Raji (cell line): ENCODE measurements around the gene ZSWIM6.

Experiments
- POLR2A ChIP-seq: IDR thresholded peaks from 2 replicates; pipeline ENCODE4 v1.6.1; 2011; ENCODE audit warnings: low read depth, low read length, control low read depth; ENCODE audit not compliant: insufficient read depth

ZSWIM6 gene

DNA sequence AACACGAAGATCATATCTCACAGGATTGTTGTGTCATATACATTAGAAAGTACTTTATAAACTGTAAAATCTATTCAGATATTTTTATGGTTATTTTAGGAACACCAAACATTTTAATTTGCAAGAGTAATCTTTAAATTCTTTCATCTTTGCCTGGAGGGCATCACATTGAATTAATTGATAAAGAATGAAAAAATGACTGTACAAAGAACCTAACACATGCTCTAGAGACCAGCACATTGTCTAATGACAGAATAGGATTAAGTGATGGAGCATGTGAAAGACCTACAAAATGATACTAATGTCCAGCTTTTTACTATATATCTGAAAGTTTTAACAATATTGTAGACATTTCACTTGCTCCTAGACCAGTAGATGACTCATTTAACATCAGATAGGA is 88.0 kb downstream of the ZSWIM6 start:
- TF ChIP-seq POLR2A: no peak

DNA sequence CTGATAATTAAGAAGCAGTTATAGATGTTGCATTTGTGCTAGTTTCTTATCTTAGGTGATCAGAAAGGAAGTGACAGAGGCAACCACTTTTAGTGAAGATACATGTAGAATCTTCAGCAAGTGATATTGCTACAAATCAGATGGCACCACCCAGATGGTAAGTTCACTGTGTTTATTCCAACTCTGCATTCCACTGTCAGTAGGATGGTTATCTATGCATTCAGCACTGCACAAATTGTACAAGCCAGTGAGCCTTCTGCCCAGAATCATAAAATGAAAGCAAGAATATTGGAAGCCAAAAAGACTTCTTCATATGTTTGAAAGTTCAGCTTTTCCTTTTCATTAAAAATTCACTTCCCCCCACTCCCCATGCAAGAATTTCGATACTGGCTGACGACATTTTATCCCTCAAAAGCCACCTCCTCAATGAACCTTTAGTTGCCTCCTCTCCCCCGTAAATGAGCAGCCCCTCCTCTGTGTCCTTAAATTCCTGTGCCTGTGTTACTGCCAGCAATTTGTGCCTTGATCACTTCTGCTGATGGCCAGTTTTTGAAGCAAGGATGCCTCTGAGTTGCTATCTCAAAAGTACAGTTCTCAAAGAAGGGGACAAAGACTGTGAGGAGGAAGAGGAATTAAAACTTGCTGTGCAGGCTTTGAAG is 91.6 kb downstream of the ZSWIM6 start:
- no peak for TF ChIP-seq POLR2A

DNA sequence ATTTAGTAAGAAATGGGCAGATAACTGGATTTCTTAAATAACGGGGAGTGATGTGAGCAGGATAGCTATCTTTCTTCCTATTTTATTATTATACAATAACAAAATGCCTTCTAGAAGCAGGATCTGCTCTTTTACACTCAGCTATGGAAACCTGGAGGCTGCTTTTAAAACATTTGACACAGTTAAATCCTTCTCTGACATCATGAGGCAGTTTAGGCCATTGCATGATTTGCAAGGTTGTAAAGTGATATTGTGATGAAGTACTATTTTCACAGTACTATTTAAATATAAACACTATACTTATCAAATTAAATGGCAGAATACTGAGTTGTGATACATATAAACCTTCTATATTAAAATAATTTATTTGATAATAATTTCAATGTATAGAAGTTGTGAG is 93.9 kb downstream of the ZSWIM6 start:
- TF ChIP-seq POLR2A: no peak

- TF ChIP-seq POLR2A: no peak
Measured at GRCh38 chr5:61429906-61430305, 97.8 kb downstream of the ZSWIM6 start.

DNA sequence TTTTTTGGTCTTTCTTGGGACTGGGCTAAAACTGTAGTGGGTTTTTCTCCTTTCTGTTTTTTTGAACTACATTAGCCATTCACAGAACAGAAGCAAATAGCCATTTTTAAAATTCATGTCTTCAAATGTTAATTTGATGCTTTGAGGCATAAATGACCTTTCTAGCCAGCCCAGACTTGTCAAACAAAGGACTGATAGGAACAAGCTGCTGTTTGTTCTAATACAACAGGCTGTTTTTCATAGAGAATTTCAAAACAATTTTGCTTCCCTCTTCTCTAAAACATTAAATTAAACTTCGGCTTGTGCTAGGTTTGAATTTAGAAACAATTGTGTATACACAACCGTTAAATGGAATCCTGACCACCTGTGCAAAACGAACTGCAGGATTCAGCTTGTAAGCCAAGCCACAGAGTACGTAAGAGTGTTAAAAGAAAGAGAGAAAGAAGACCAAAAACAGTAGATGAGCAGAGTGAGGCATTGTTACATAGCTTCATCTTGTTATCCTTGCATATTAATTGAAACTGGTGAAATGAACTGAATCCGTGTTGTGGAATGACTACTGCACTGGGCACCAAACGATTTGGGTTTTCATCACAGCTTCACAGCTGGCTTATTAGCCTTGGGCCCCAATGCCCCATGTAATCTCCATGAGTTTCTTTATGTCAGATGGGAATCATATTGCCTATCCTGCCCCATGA is 100.0 kb downstream of the ZSWIM6 start:
- no peak for TF ChIP-seq POLR2A

- TF ChIP-seq POLR2A: no peak
Measured at GRCh38 chr5:61435368-61435767, 103.3 kb downstream of the ZSWIM6 start.

DNA sequence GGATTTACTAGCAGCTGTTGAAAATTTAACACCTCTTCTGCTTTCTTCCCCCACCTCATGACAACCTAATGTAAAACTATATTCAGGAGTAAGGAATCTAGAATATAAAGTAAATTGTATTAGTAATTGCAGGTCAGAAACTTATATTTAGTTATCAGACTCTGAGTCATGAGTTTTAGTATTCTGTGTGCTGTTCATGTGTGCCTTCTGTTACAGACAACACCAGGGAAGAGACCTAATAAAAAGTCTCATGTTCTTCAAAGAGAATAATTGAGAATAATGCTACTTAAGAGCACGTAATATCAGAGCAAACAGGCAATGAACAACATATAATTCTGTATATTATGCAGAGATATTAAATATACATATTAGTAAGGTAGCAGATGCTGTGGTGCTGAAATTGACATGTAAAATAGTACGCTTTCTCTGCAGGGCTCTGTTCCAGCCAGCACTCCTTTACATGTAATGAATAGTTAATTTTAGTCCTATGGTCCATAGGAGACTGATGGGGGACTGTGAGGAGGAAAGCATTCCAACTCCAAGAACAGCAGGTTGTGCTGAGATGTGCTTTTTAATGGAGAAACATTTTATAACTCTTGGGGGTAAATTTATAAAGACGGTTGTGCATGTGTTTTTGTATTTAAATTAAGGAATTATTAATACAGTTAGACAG is 106.4 kb downstream of the ZSWIM6 start:
- TF ChIP-seq POLR2A: no peak

GRCh38 chr5:61440086-61440485 is 108.0 kb downstream of the ZSWIM6 start:
- TF ChIP-seq POLR2A: no peak

- TF ChIP-seq POLR2A: no peak
Measured at GRCh38 chr5:61440596-61440995, 108.5 kb downstream of the ZSWIM6 start.

- no peak for TF ChIP-seq POLR2A
Measured at GRCh38 chr5:61441742-61442141, 109.7 kb downstream of the ZSWIM6 start.

- no peak for TF ChIP-seq POLR2A
Measured at GRCh38 chr5:61447780-61448495, 115.9 kb downstream of the ZSWIM6 start.

- TF ChIP-seq POLR2A: no peak
Measured at GRCh38 chr5:61449804-61450492, 117.9 kb downstream of the ZSWIM6 start.

GRCh38 chr5:61450493-61451279 is 118.6 kb downstream of the ZSWIM6 start:
- no peak for TF ChIP-seq POLR2A
